Neural cell (in vitro differentiated cells): ENCODE data around the gene C16orf96. TPM values are rescaled to one million over a fixed set of nuclear protein-coding genes. Genes with fewer than 3 reads are reported as not detected.

ENCODE experiments used
- H2AFZ ChIP-seq: fragments of 200-600, 300-800 bp; sonication (generic), shearing (Covaris generic); 2 replicates; pipeline ENCODE4 v1.6.0; 2014; ENCODE audit warnings: low read depth, mild to moderate bottlenecking, antibody characterized with exemption, low read length, moderate library complexity
- H3F3A ChIP-seq: fragments of 200-600 bp; shearing (Covaris generic); 2 replicates; pipeline ENCODE4 v1.6.1; 2016; ENCODE audit warnings: mild to moderate bottlenecking, moderate library complexity, mixed read lengths, antibody characterized with exemption, low read length; ENCODE audit not compliant: insufficient read depth, poor library complexity, severe bottlenecking
- H3K27ac ChIP-seq: fragments of 200-600, 300-800 bp; sonication (generic), shearing (Covaris generic); 2 replicates; pipeline ENCODE4 v1.5.1; 2014; ENCODE audit warnings: mild to moderate bottlenecking, low read length, moderate library complexity
- H3K27me3 ChIP-seq: fragments of 300-800, 200-600 bp; sonication (generic), shearing (Covaris generic); 2 replicates; pipeline ENCODE4 v1.6.0; 2014; ENCODE audit warnings: mild to moderate bottlenecking, low read depth, low read length, moderate library complexity; ENCODE audit not compliant: insufficient read depth
- H3K36me3 ChIP-seq: fragments of 300-800, 200-600 bp; sonication (generic), shearing (Covaris generic); 2 replicates; pipeline ENCODE4 v1.5.1; 2014; ENCODE audit warnings: mild to moderate bottlenecking, antibody characterized with exemption, low read length, moderate library complexity; ENCODE audit not compliant: insufficient read depth
- H3K4me2 ChIP-seq: fragments of 300-800, 200-600 bp; sonication (generic), shearing (Covaris generic); 2 replicates; pipeline ENCODE4 v1.6.0; 2014; ENCODE audit warnings: mild to moderate bottlenecking, low read length
- H3K4me3 ChIP-seq: fragments of 300-800, 200-600 bp; sonication (generic), shearing (Covaris generic); 2 replicates; pipeline ENCODE4 v1.5.1; 2014; ENCODE audit warnings: mild to moderate bottlenecking, low read length, moderate library complexity
- H3K79me2 ChIP-seq: fragments of 200-600 bp; shearing (Covaris generic); replicated peaks from 2 replicates; pipeline ENCODE4 v1.6.0; 2014; ENCODE audit warnings: mild to moderate bottlenecking, low read length, moderate library complexity; ENCODE audit not compliant: insufficient read depth
- H3K9ac ChIP-seq: fragments of 300-800, 200-600 bp; sonication (generic), shearing (Covaris generic); 2 replicates; pipeline ENCODE4 v1.6.1; 2016; ENCODE audit warnings: mild to moderate bottlenecking, low read length, mixed read lengths
- H3K9me2 ChIP-seq: fragments of 200-600 bp; shearing (Covaris generic); 2 replicates; pipeline ENCODE4 v1.6.1; 2016; ENCODE audit warnings: mild to moderate bottlenecking, low read length, mixed read lengths; ENCODE audit not compliant: insufficient read depth
- H3K9me3 ChIP-seq: fragments of 200-600, 300-800 bp; sonication (generic), shearing (Covaris generic); 2 replicates; pipeline ENCODE4 v1.6.1; 2016; ENCODE audit warnings: mild to moderate bottlenecking, mixed run types, low read length, moderate library complexity, mixed read lengths
- H4K20me1 ChIP-seq: fragments of 200-600 bp; shearing (Covaris generic); 2 replicates; pipeline ENCODE4 v1.6.1; 2016; ENCODE audit warnings: mild to moderate bottlenecking, mixed run types; ENCODE audit not compliant: insufficient read depth
- CTCF ChIP-seq: fragments of 450-650 bp; IDR thresholded peaks from 2 replicates; pipeline ENCODE4 v1.5.1; 2014; ENCODE audit warnings: antibody characterized with exemption, mild to moderate bottlenecking, moderate library complexity; ENCODE audit not compliant: poor library complexity, severe bottlenecking
- EP300 ChIP-seq: fragments of 450-650 bp; conservative IDR thresholded peaks from 2 replicates; pipeline ENCODE4 v1.6.1; 2014; ENCODE audit warnings: antibody characterized with exemption, mild to moderate bottlenecking, moderate library complexity; ENCODE audit not compliant: poor library complexity, severe bottlenecking
- EZH2 ChIP-seq: fragments of 200-600, 300-800 bp; shearing (Covaris generic), sonication (generic); IDR thresholded peaks from 2 replicates; pipeline ENCODE4 v1.6.1; 2014; ENCODE audit warnings: antibody characterized with exemption, low read length, borderline replicate concordance, mild to moderate bottlenecking; ENCODE audit not compliant: insufficient read depth, poor library complexity, severe bottlenecking
- MXI1 ChIP-seq: fragments of 450-650 bp; conservative IDR thresholded peaks from 2 replicates; pipeline ENCODE4 v1.6.1; 2014; ENCODE audit warnings: antibody characterized with exemption, mild to moderate bottlenecking; ENCODE audit not compliant: poor library complexity, severe bottlenecking
- POLR2AphosphoS5 ChIP-seq: IDR thresholded peaks from 2 replicates; pipeline ENCODE4 v1.6.1; 2012
- RAD21 ChIP-seq: fragments of 450-650 bp; conservative IDR thresholded peaks from 2 replicates; pipeline ENCODE4 v1.6.1; 2014; ENCODE audit warnings: antibody characterized with exemption, mild to moderate bottlenecking, moderate library complexity
- REST ChIP-seq: IDR thresholded peaks from 2 replicates; pipeline ENCODE4 v1.6.1; 2012; ENCODE audit warnings: borderline replicate concordance
- SMC3 ChIP-seq: fragments of 450-650 bp; conservative IDR thresholded peaks from 2 replicates; pipeline ENCODE4 v1.6.1; 2014; ENCODE audit warnings: antibody characterized with exemption, mild to moderate bottlenecking, moderate library complexity; ENCODE audit not compliant: poor library complexity
- TAF1 ChIP-seq: IDR thresholded peaks from 2 replicates; pipeline ENCODE4 v1.6.1; 2012; ENCODE audit warnings: low read depth
- polyA plus RNA-seq: library from polyadenylated mRNA; depleted of rRNA; stranded (reverse); fragments of >200 nt; gene quantifications from 2 replicates; pipeline ENCODE4 v1.2.3, GENCODE V29; 2014

The C16orf96 gene
- polyA plus RNA-seq, 1 donor from 2014 or later: 0.21 TPM

GRCh38 chr16:4507588-4508345 is 48.4 kb upstream of the C16orf96 start:
- no peak for TF ChIP-seq MXI1
- TF ChIP-seq RAD21: no peak
- TF ChIP-seq SMC3: no peak
- TF ChIP-seq EP300: no peak
- no peak for TF ChIP-seq EZH2
- no peak for TF ChIP-seq REST
- TF ChIP-seq CTCF: no peak
- no peak for TF ChIP-seq TAF1
- no peak for TF ChIP-seq POLR2AphosphoS5
- Histone ChIP-seq H3K9me3 (no peaks in the 10 kb centered on the region), H4K20me1 (no peaks in the 10 kb centered on the region), H3K79me2 (no peaks in the 10 kb centered on the region), H3K9me2 (no peaks in the 10 kb centered on the region), H3F3A (no peaks in the 10 kb centered on the region), H3K4me3 (no peak overlapping the region), H3K4me2 (no peak overlapping the region), H3K27ac (no peak overlapping the region), H3K27me3 (no peaks in the 10 kb centered on the region), H2AFZ (no peak overlapping the region), H3K36me3 (no peaks in the 10 kb centered on the region), H3K9ac (no peak overlapping the region)

- Histone ChIP-seq H3K79me2 (no peaks in the 10 kb centered on the region), H3K9me3 (no peaks in the 10 kb centered on the region), H3K4me2 (no peak overlapping the region), H2AFZ (no peak overlapping the region), H3K9me2 (no peaks in the 10 kb centered on the region), H3K36me3 (no peaks in the 10 kb centered on the region), H3F3A (no peaks in the 10 kb centered on the region), H3K9ac (no peak overlapping the region), H4K20me1 (no peaks in the 10 kb centered on the region), H3K27me3 (no peaks in the 10 kb centered on the region), H3K27ac (no peak overlapping the region), H3K4me3 (no peak overlapping the region)
- no peak for TF ChIP-seq MXI1
- no peak for TF ChIP-seq EP300
- TF ChIP-seq EZH2: no peak
- TF ChIP-seq RAD21: no peak
- TF ChIP-seq CTCF: no peak
- TF ChIP-seq TAF1: no peak
- TF ChIP-seq POLR2AphosphoS5: no peak
- no peak for TF ChIP-seq SMC3
- TF ChIP-seq REST: no peak
These were observed 47.3 kb upstream of the C16orf96 start for GRCh38 chr16:4508806-4509205.
